DOHH2 (cell line): ENCODE data around the gene CBX3.
"Not testable (repeated sequence)": the region's sequence is repeated elsewhere in the genome, so short reads cannot be mapped to it uniquely, and the experiment has no call there.

ENCODE experiments used
- H3F3A ChIP-seq: fragments of 200-600 bp; sonication (generic), shearing (Covaris generic); 2 replicates; pipeline ENCODE4 v1.6.0; 2016; ENCODE audit warnings: antibody characterized with exemption, mild to moderate bottlenecking; ENCODE audit not compliant: control insufficient read depth, insufficient read depth
- H3K27ac ChIP-seq: fragments of 200-600 bp; sonication (generic); 2 replicates; pipeline ENCODE4 v1.5.1; 2014; ENCODE audit warnings: low read depth, mild to moderate bottlenecking, low read length, moderate library complexity
- H3K27me3 ChIP-seq: fragments of 200-600 bp; sonication (generic); 2 replicates; pipeline ENCODE4 v1.6.1; 2014; ENCODE audit warnings: mild to moderate bottlenecking, low read length, mixed read lengths; ENCODE audit not compliant: control insufficient read depth
- H3K36me3 ChIP-seq: fragments of 200-600 bp; sonication (generic); 2 replicates; pipeline ENCODE4 v1.6.1; 2014; ENCODE audit warnings: mild to moderate bottlenecking, low read length, moderate library complexity, mixed read lengths; ENCODE audit not compliant: control insufficient read depth
- H3K4me1 ChIP-seq: fragments of 200-600 bp; sonication (generic); 2 replicates; pipeline ENCODE4 v1.6.1; 2014; ENCODE audit warnings: mild to moderate bottlenecking, low read length, mixed read lengths; ENCODE audit not compliant: control insufficient read depth
- H3K4me2 ChIP-seq: fragments of 200-600 bp; sonication (generic); 2 replicates; pipeline ENCODE4 v1.6.0; 2014; ENCODE audit warnings: mild to moderate bottlenecking, low read length, moderate library complexity
- H3K4me3 ChIP-seq: fragments of 200-600 bp; sonication (generic); 2 replicates; pipeline ENCODE4 v1.5.1; 2014; ENCODE audit warnings: mild to moderate bottlenecking, low read length, mixed read lengths
- H3K79me2 ChIP-seq: fragments of 200-600 bp; sonication (generic); 2 replicates; pipeline ENCODE4 v1.6.1; 2014; ENCODE audit warnings: mild to moderate bottlenecking, low read length, mixed read lengths; ENCODE audit not compliant: control insufficient read depth
- H3K9me2 ChIP-seq: fragments of 200-600 bp; sonication (generic); replicated peaks from 2 replicates; pipeline ENCODE4 v1.6.1; 2014; ENCODE audit warnings: mild to moderate bottlenecking, low read length, mixed read lengths; ENCODE audit not compliant: control insufficient read depth
- H3K9me3 ChIP-seq: fragments of 200-600 bp; sonication (generic); 2 replicates; pipeline ENCODE4 v1.6.1; 2014; ENCODE audit warnings: antibody characterized with exemption, low read length, mixed read lengths; ENCODE audit not compliant: control insufficient read depth, insufficient read depth
- H4K20me1 ChIP-seq: fragments of 200-600 bp; sonication (generic); 2 replicates; pipeline ENCODE4 v1.6.0; 2014; ENCODE audit warnings: low read depth, mild to moderate bottlenecking, antibody characterized with exemption, low read length, moderate library complexity; ENCODE audit not compliant: control insufficient read depth, insufficient read depth
- CTCF ChIP-seq: fragments of 200-600 bp; sonication (generic); IDR thresholded peaks from one replicate; pipeline ENCODE4 v1.5.1; 2014; ENCODE audit warnings: antibody characterized with exemption, mild to moderate bottlenecking, low read depth, low read length; ENCODE audit not compliant: poor library complexity, severe bottlenecking
- EZH2phosphoT487 ChIP-seq: fragments of 200-600 bp; sonication (generic); IDR thresholded peaks from 2 replicates; pipeline ENCODE4 v1.6.1; 2017; ENCODE audit warnings: borderline replicate concordance, mild to moderate bottlenecking, antibody characterized with exemption, low read length, moderate library complexity, mixed read lengths

Gene CBX3

GRCh38 chr7:26245150-26245549 is 43.6 kb downstream of the CBX3 start:
- Histone ChIP-seq H3K36me3 (no peaks in the 10 kb centered on the region), H3K4me3 (no peak overlapping the region), H3K27ac (no peak overlapping the region), H3F3A (no peaks in the 10 kb centered on the region), H3K4me1 (peaks cover 20% of the 10 kb centered on the region), H3K4me2 (no peak overlapping the region), H3K9me3 (no peaks in the 10 kb centered on the region), H3K9me2 (no peaks in the 10 kb centered on the region), H4K20me1 (no peaks in the 10 kb centered on the region), H3K27me3 (peaks cover 2% of the 10 kb centered on the region), H3K79me2 (no peaks in the 10 kb centered on the region)
- TF ChIP-seq EZH2phosphoT487 (no peak), CTCF (no peak)

- Histone ChIP-seq H3F3A (peaks cover 7% of the 10 kb centered on the region; the same call in 1 of the 2 replicates), H3K4me3 (no peak overlapping the region), H3K79me2 (no peaks in the 10 kb centered on the region), H3K27ac (no peak overlapping the region), H3K9me3 (no peaks in the 10 kb centered on the region), H3K9me2 (no peaks in the 10 kb centered on the region), H3K36me3 (no peaks in the 10 kb centered on the region), H3K27me3 (peaks cover 7% of the 10 kb centered on the region; the same call in 1 of the 2 replicates), H3K4me2 (no peak overlapping the region), H3K4me1 (peaks cover 20% of the 10 kb centered on the region), H4K20me1 (no peaks in the 10 kb centered on the region)
- TF ChIP-seq EZH2phosphoT487 (no peak), CTCF (no peak)
Observed at GRCh38 chr7:26250239-26250638, 48.7 kb downstream of the CBX3 start.

GRCh38 chr7:26261866-26262265 is 60.3 kb downstream of the CBX3 start:
- not testable (repeated sequence) for H3K36me3 ChIP-seq, H3K9me2 ChIP-seq, H3K79me2 ChIP-seq, H3K4me2 ChIP-seq, H3K9me3 ChIP-seq, H3K4me1 ChIP-seq, H3K27ac ChIP-seq, H4K20me1 ChIP-seq, H3K4me3 ChIP-seq, H3F3A ChIP-seq
- peaks cover 22% of the 10 kb centered on the region; the same call in 1 of the 2 replicates for H3K27me3 ChIP-seq
